ENCODE results near the gene TSPY2.
"Not testable (repeated sequence)": the region's sequence is repeated elsewhere in the genome, so short reads cannot be mapped to it uniquely, and the experiment has no call there.

TSPY2 gene

GRCh38 chrY:6245923-6246322 lies at the start of gene TSPY2:
TSPY2 (plus strand) TSS chrY:6246223; CDS start chrY:6246269, 46 bp downstream.
- H3K4me1 ChIP-seq (ENCODE audit: control insufficient read depth in 1 of 2, insufficient read depth in 2 of 2, low read length in 2 of 2); H3K27ac ChIP-seq (ENCODE audit: low read length); H3K36me3 ChIP-seq (ENCODE audit: control insufficient read depth in 1 of 2, insufficient read depth in 2 of 2, low read length in 2 of 2); H3K4me3 ChIP-seq (ENCODE audit: low read depth in 1 of 2, low read length in 2 of 2); H3K27me3 ChIP-seq (ENCODE audit: low read depth, low read length); H3K9me3 ChIP-seq (ENCODE audit: control insufficient read depth in 1 of 2, low read length in 2 of 2): not testable (repeated sequence)

DNA sequence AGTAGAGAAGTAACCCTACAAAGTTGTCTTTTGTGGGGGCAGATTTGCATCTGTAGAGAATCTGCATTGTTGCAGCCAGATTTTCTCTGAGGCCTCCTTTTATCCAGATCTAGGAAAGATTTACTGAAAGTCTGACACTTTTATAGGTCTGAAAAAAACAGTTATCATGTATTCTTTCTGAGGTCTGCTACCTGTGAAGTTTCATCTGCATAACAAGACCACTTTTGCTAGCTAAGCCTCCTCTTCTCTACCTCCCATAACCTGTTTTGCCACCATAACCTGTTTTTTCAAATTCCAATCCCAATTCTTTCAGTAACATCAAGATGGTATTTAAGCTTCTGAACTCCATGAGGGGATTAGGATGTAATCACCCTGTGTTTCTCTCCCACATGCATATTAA lies 36.5 kb upstream of the TSPY2 start:
- H3K27ac ChIP-seq (ENCODE audit: low read length); H3K36me3 ChIP-seq (ENCODE audit: control insufficient read depth in 1 of 2, insufficient read depth in 2 of 2, low read length in 2 of 2); H3K9me3 ChIP-seq (ENCODE audit: control insufficient read depth in 1 of 2, low read length in 2 of 2); H3K4me3 ChIP-seq (ENCODE audit: low read depth in 1 of 2, low read length in 2 of 2); H3K27me3 ChIP-seq (ENCODE audit: low read depth, low read length); H3K4me1 ChIP-seq (ENCODE audit: control insufficient read depth in 1 of 2, insufficient read depth in 2 of 2, low read length in 2 of 2): not testable (repeated sequence)

DNA sequence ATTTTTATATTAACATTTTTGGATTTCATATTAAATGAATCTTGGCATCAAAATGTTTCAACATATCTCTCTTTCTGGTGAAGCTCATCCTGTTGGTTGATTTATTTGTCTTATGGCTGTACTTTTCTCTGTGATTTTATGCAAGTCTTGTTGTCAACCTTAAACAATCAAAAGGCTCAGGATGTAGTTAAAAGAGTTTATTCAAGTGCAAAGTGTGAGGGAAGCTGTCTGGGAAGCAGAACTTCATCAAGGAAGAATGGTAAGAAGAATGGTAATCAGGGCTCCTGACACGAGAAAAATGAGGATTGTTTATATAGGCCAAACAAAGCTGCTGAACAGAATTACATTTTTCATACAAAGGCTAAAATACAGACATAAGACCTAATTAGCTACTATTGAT lies 29.0 kb upstream of the TSPY2 start:
- H3K4me3 ChIP-seq (ENCODE audit: low read depth in 1 of 2, low read length in 2 of 2), result not testable (repeated sequence)

DNA sequence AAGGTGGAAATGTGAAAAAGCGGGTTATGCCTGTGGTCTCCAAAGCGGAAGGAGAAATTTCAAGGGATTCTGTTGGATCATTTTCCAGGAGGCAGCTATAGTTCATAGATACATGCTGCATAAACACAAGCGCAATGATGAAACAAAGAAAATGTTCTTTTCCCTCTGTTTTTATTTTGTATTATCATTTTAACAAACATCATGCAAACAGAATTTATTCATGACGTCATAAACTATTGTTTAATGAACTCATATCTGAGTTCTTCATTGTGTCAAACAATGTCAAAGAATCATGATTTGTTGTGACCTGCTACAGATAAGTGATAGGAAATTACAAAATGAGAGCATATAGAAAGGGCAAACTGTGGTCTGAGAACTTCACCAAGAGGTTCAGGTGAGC lies 23.8 kb downstream of the TSPY2 start:
- not testable (repeated sequence) for H3K36me3 ChIP-seq (ENCODE audit: control insufficient read depth in 1 of 2, insufficient read depth in 2 of 2, low read length in 2 of 2); H3K4me1 ChIP-seq (ENCODE audit: control insufficient read depth in 1 of 2, insufficient read depth in 2 of 2, low read length in 2 of 2); H3K27ac ChIP-seq (ENCODE audit: low read length); H3K27me3 ChIP-seq (ENCODE audit: low read depth, low read length); H3K4me3 ChIP-seq (ENCODE audit: low read depth in 1 of 2, low read length in 2 of 2); H3K9me3 ChIP-seq (ENCODE audit: control insufficient read depth in 1 of 2, low read length in 2 of 2)

More for the DNA sequence above, 29.0 kb upstream of the TSPY2 start:
- not testable (repeated sequence) for H3K27ac ChIP-seq (ENCODE audit: low read length); H3K4me1 ChIP-seq (ENCODE audit: control insufficient read depth in 1 of 2, insufficient read depth in 2 of 2, low read length in 2 of 2); H3K27me3 ChIP-seq (ENCODE audit: low read depth, low read length); H3K36me3 ChIP-seq (ENCODE audit: control insufficient read depth in 1 of 2, insufficient read depth in 2 of 2, low read length in 2 of 2); H3K9me3 ChIP-seq (ENCODE audit: control insufficient read depth in 1 of 2, low read length in 2 of 2)
